GM12878 (cell line): ENCODE results near the gene PCDHGA1. TPM values are rescaled to one million over a fixed set of nuclear protein-coding genes. Genes with fewer than 3 reads are reported as not detected.

ENCODE experiments used
- ATAC-seq: fragments of 200-7000 bp; cut with Tn5 transposase; 3 replicates; pipeline ENCODE4 v1.9.1; 2020; ENCODE audit warnings: mild to moderate bottlenecking, moderate library complexity
- BruUV-seq: library from RNA; stranded (reverse); fragments of 400-500 nt; replicated peaks from 2 replicates; lab custom pipeline; 2021; lab: Mats Ljungman, UMichigan
- CTCF ChIA-PET: fragments of 300-600 bp; sonication (Branson Sonifier 250); formaldehyde crosslinking; extraction: SDS; loops from one replicate; lab custom pipeline; 2021; ENCODE audit warnings: inconsistent platforms; lab: Yijun Ruan, JAX
- POLR2A ChIA-PET: fragments of 350-600 bp; formaldehyde crosslinking; extraction: SDS; loops from one replicate; lab custom pipeline; 2021; ENCODE audit warnings: inconsistent platforms; lab: Charles Lee
- RAD21 ChIA-PET: fragments of 300-600 bp; sonication (Branson Sonifier 250); formaldehyde crosslinking; loops from one replicate; lab custom pipeline; 2023; ENCODE audit warnings: antibody characterized with exemption; ENCODE audit not compliant: unreplicated experiment; lab: Charles Lee
- SMC1A ChIA-PET: fragments of 300-600 bp; sonication (Branson Sonifier 250); formaldehyde crosslinking; loops from one replicate; lab custom pipeline; 2023; ENCODE audit not compliant: unreplicated experiment, uncharacterized antibody; lab: Charles Lee
- DNase-seq: peaks from one replicate; pipeline ENCODE4 v3.0.0-alpha.2; 2011; ENCODE audit warnings: low read depth, low spot score
- FAIRE-seq: peaks from 3 replicates; lab custom pipeline; 2011; peaks lifted over from hg19 to GRCh38; lab: Jason Lieb, UNC
- H2AFZ ChIP-seq: 2 replicates; pipeline ENCODE4 v1.6.0; 2011; ENCODE audit warnings: low read depth, low read length, control low read depth; ENCODE audit not compliant: control insufficient read depth
- H3K27ac ChIP-seq: 2 replicates; pipeline ENCODE4 v1.5.1; 2011; ENCODE audit warnings: control low read depth; ENCODE audit not compliant: control insufficient read depth, insufficient read depth
- H3K27me3 ChIP-seq, 2 experiments: replicated peaks in 1 of 2; 2 replicates each; pipeline versions ENCODE4 v1.6.0 to v1.6.1; 2011; ENCODE audit warnings: low read length in 1 of 2; ENCODE audit not compliant: control insufficient read depth in 2 of 2, insufficient read depth in 2 of 2
- H3K36me3 ChIP-seq, 2 experiments: 2 replicates each; pipeline ENCODE4 v1.5.1; 2011; ENCODE audit warnings: low read length in 1 of 2; ENCODE audit not compliant: control insufficient read depth in 2 of 2, insufficient read depth in 2 of 2
- H3K4me1 ChIP-seq: 2 replicates; pipeline ENCODE4 v1.6.1; 2011; ENCODE audit warnings: mild to moderate bottlenecking, low read length, moderate library complexity, mixed read lengths; ENCODE audit not compliant: control insufficient read depth, insufficient read depth
- H3K4me2 ChIP-seq: 2 replicates; pipeline ENCODE4 v1.6.0; 2011; ENCODE audit warnings: control low read depth; ENCODE audit not compliant: control insufficient read depth, insufficient read depth
- H3K4me3 ChIP-seq: fragments of 200-600 bp; sonication (generic); 2 replicates; pipeline ENCODE4 v1.5.1; 2016
- H3K79me2 ChIP-seq: 2 replicates; pipeline ENCODE4 v1.6.0; 2011; ENCODE audit warnings: low read length; ENCODE audit not compliant: control insufficient read depth, insufficient read depth
- H3K9ac ChIP-seq: 2 replicates; pipeline ENCODE4 v1.8.0; 2011; ENCODE audit warnings: low read length, control low read depth, mixed read lengths; ENCODE audit not compliant: control insufficient read depth, insufficient read depth
- H3K9me3 ChIP-seq: replicated peaks from 3 replicates; pipeline ENCODE4 v1.5.1; 2011; ENCODE audit warnings: mild to moderate bottlenecking, low read length; ENCODE audit not compliant: control insufficient read depth, insufficient read depth
- H4K20me1 ChIP-seq: 2 replicates; pipeline ENCODE4 v1.6.0; 2011; ENCODE audit not compliant: control insufficient read depth, insufficient read depth
- ATF7 ChIP-seq: fragments of 450-650 bp; IDR thresholded peaks from 2 replicates; pipeline ENCODE4 v1.6.1; 2016; ENCODE audit warnings: low read depth, mild to moderate bottlenecking
- BCL11A ChIP-seq: IDR thresholded peaks from 2 replicates; pipeline ENCODE4 v1.6.1; 2011; ENCODE audit warnings: low read depth, low read length
- CREB1 ChIP-seq: IDR thresholded peaks from 2 replicates; pipeline ENCODE4 v1.6.1; 2012; ENCODE audit warnings: low read depth, mild to moderate bottlenecking, inconsistent platforms
- MXI1 ChIP-seq: fragments of 150-350 bp; IDR thresholded peaks from 2 replicates; pipeline ENCODE4 v1.6.1; 2011; ENCODE audit warnings: low read depth, mild to moderate bottlenecking, inconsistent platforms, low read length, improper control_type of control experiment
- POLR2A ChIP-seq: IDR thresholded peaks from 2 replicates; pipeline ENCODE4 v1.6.1; 2011; ENCODE audit warnings: low read depth, mild to moderate bottlenecking, low read length
- RCOR1 ChIP-seq: conservative IDR thresholded peaks from 2 replicates; pipeline ENCODE4 v1.6.1; 2012; ENCODE audit warnings: low read depth, low read length, improper control_type of control experiment
- SIN3A ChIP-seq: IDR thresholded peaks from 2 replicates; pipeline ENCODE4 v1.6.1; 2012; ENCODE audit warnings: low read depth, low read length, improper control_type of control experiment
- SMAD1 ChIP-seq: fragments of 450-650 bp; IDR thresholded peaks from 2 replicates; pipeline ENCODE4 v1.6.1; 2018; ENCODE audit warnings: mild to moderate bottlenecking, low read depth; ENCODE audit not compliant: partially characterized antibody
- SMARCA5 ChIP-seq: fragments of 450-650 bp; IDR thresholded peaks from 2 replicates; pipeline ENCODE4 v1.6.1; 2017; ENCODE audit warnings: mild to moderate bottlenecking
- SP1 ChIP-seq: IDR thresholded peaks from one replicate; pipeline ENCODE4 v1.6.1; 2011; ENCODE audit warnings: low read depth, low read length
- TARDBP ChIP-seq: IDR thresholded peaks from 2 replicates; pipeline ENCODE4 v1.6.1; 2016; ENCODE audit warnings: borderline replicate concordance
- ZNF24 ChIP-seq: fragments of 450-650 bp; IDR thresholded peaks from 2 replicates; pipeline ENCODE4 v1.6.1; 2017; ENCODE audit warnings: antibody characterized with exemption, mild to moderate bottlenecking
- WGBS: methylation state at CpG from one replicate; pipeline ENCODE4 v1.1.6; 2016; ENCODE audit warnings: low lambda C conversion rate; ENCODE audit not compliant: insufficient replicate concordance, insufficient coverage; ENCODE audit errors: missing lambda C conversion rate; 5-methylcytosine and 5-hydroxymethylcytosine counted together
- in situ Hi-C: fragments of 300-500 bp; cut with MboI; formaldehyde crosslinking; loops from 9 replicates; pipeline ENCODE4 v1.14.3; 2018; ENCODE audit warnings: mixed read lengths
- intact Hi-C: fragments of 100-400 bp; cut with micrococcal nuclease; formaldehyde crosslinking; loops from one replicate; pipeline ENCODE4 v1.14.2; 2022; ENCODE audit not compliant: unreplicated experiment
- polyA plus RNA-seq, 11 experiments: library from polyadenylated mRNA; depleted of rRNA in 4 of 11; unstranded in 6 of 11; stranded (reverse) in 5 of 11; fragments of >200 nt; fragmentation: Nextera tagmentation in 4 of 11; fragmentation: Illumina TruSeq in 1 of 11; extraction: Ambion mirVana in 4 of 11; extraction: Trizol in 1 of 11; gene quantifications; 1 replicate in 1 of 11; 2 replicates in 10 of 11; pipeline versions ENCODE4 v1.2.1 to v1.2.3, GENCODE V29; 2011 to 2016; ENCODE audit warnings: inconsistent platforms in 2 of 11, missing spikeins in 2 of 11, low read depth in 1 of 11
- total RNA-seq, 4 experiments: library from RNA; depleted of rRNA in 3 of 4; stranded (reverse); fragments of >200 nt in 3 of 4; fragmentation: Illumina TruSeq in 1 of 4; extraction: Trizol in 1 of 4; gene quantifications; 2 replicates each; pipeline versions ENCODE4 v1.2.1 to v1.2.3, GENCODE V29; 2013 to 2021
- TF ChIP-seq, protein P1 (sequence below): fragments of 450-650 bp; IDR thresholded peaks from 2 replicates; pipeline ENCODE4 v1.6.1; 2017; ENCODE audit warnings: mild to moderate bottlenecking, moderate library complexity
- TF ChIP-seq, protein P2 (sequence below): fragments of 450-650 bp; IDR thresholded peaks from 2 replicates; pipeline ENCODE4 v1.6.1; 2017; ENCODE audit warnings: borderline replicate concordance
- TF ChIP-seq, protein P3 (sequence below): fragments of 450-650 bp; IDR thresholded peaks from 2 replicates; pipeline ENCODE4 v1.6.1; 2016; ENCODE audit warnings: mild to moderate bottlenecking

The PCDHGA1 gene
- total and polyA plus RNA-seq, 10 of the 15 experiments (the other 5 are each of a cell fraction or from before 2014, with no cell fraction given) = 0.02 to 0.51 (median 0.19) TPM; not detected in 3

DNA sequence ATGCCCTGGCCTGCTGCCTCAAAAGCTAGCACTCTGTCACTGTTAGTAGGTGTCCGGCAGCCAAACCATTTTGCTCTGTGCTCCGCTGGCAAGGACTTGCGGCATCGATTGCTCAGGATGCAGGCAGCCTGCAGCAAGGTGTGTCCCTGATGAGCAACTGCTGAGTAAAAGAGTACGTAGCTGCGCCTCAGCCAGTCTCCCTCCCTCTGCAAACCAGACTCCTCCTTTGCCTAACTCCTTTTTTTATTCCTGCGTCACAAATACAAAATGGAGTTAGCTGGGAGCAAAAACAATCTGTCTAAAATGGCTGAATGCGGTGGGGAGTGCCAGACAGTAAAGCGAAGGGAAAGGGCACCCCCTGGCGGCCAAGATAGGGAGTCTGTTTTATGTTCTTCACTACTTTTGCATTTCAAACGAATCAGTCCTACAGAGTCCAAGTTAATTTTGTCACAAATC, 227.4 kb downstream of the PCDHGA1 start:
- FAIRE-seq = peak; percentile 64
- BruUV-seq = no TSS peak
- H3K9me3 ChIP-seq = no peaks in the 10 kb centered on the region
- WGBS = 56% methylated on average over 11 of the region's 11 CpGs
- in situ Hi-C loops = loop anchor here (25.0 kb wide), 2 partner anchors 345 to 745 kb away; partner anchors contain the start of genes PCDHA3, PCDHA4, PCDHA5 and PCDHB12
- CTCF ChIA-PET = interaction anchor here (0.5 to 5.4 kb wide), 38 partner anchors 10 to 371 kb away, joined by 3 to 71 read pairs (median 6); partner anchors contain the start of genes PCDHB10, PCDHB9, PCDHGA10 and PCDHGA11
- no peaks in the 10 kb centered on the region for H3K27me3 ChIP-seq
- H4K20me1 ChIP-seq = no peaks in the 10 kb centered on the region
- no peak overlapping the region for H3K9ac ChIP-seq
- H3K36me3 ChIP-seq = peaks cover under 1 to 22% of the 10 kb centered on the region in 2 experiments
- RAD21 ChIA-PET = interaction anchor here (0.7 to 4.2 kb wide), 18 partner anchors 8 to 334 kb away, joined by 3 to 51 read pairs (median 7); partner anchors contain the start of genes PCDHB14, PCDHGA10, PCDHGA11 and PCDHGA12
- H3K79me2 ChIP-seq = no peaks in the 10 kb centered on the region
- POLR2A ChIA-PET = no interaction called here
- H3K4me2 ChIP-seq = no peak overlapping the region
- intact Hi-C loops = loop anchor here (1.0 to 2.0 kb wide), 5 partner anchors 33 to 145 kb away; partner anchors contain the start of genes PCDHGA10, PCDHGA11, PCDHGB7 and PCDHGC3
- SMC1A ChIA-PET = interaction anchor here (0.9 to 6.3 kb wide), 25 partner anchors 8 to 233 kb away, joined by 3 to 67 read pairs (median 6); partner anchors contain the start of genes PCDHGA10, PCDHGA11, PCDHGA12 and PCDHGA8
- H2AFZ ChIP-seq = peak overlapping the region; percentile 78
- H3K4me1 ChIP-seq = no peaks in the 10 kb centered on the region
- peak; percentile 96 for ATAC-seq
- H3K4me3 ChIP-seq = no peak overlapping the region
- H3K27ac ChIP-seq = peak overlapping the region; percentile 22; the same call in 1 of the 2 replicates
- DNase-seq = peak; percentile 43
- TF ChIP-seq SMARCA5 (0 out of 2 replicates have a peak, but pooled peaks have one; percentile 52), SP1 (no peak), SMAD1 (no peak), TARDBP (no peak), ATF7 (no peak), BCL11A (no peak), SIN3A (no peak), MXI1 (no peak), ZNF24 (0 out of 2 replicates have a peak, but pooled peaks have one; percentile 17), CREB1 (peak; percentile 67; the same call in 1 of the 2 replicates), POLR2A (0 out of 2 replicates have a peak, but pooled peaks have one; percentile 32), RCOR1 (0 out of 2 replicates have a peak, but pooled peaks have one; percentile 54)
- TF ChIP-seq, protein P1, sequence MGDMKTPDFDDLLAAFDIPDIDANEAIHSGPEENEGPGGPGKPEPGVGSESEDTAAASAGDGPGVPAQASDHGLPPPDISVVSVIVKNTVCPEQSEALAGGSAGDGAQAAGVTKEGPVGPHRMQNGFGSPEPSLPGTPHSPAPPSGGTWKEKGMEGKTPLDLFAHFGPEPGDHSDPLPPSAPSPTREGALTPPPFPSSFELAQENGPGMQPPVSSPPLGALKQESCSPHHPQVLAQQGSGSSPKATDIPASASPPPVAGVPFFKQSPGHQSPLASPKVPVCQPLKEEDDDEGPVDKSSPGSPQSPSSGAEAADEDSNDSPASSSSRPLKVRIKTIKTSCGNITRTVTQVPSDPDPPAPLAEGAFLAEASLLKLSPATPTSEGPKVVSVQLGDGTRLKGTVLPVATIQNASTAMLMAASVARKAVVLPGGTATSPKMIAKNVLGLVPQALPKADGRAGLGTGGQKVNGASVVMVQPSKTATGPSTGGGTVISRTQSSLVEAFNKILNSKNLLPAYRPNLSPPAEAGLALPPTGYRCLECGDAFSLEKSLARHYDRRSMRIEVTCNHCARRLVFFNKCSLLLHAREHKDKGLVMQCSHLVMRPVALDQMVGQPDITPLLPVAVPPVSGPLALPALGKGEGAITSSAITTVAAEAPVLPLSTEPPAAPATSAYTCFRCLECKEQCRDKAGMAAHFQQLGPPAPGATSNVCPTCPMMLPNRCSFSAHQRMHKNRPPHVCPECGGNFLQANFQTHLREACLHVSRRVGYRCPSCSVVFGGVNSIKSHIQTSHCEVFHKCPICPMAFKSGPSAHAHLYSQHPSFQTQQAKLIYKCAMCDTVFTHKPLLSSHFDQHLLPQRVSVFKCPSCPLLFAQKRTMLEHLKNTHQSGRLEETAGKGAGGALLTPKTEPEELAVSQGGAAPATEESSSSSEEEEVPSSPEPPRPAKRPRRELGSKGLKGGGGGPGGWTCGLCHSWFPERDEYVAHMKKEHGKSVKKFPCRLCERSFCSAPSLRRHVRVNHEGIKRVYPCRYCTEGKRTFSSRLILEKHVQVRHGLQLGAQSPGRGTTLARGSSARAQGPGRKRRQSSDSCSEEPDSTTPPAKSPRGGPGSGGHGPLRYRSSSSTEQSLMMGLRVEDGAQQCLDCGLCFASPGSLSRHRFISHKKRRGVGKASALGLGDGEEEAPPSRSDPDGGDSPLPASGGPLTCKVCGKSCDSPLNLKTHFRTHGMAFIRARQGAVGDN = peak; percentile 82
- TF ChIP-seq, protein P2, sequence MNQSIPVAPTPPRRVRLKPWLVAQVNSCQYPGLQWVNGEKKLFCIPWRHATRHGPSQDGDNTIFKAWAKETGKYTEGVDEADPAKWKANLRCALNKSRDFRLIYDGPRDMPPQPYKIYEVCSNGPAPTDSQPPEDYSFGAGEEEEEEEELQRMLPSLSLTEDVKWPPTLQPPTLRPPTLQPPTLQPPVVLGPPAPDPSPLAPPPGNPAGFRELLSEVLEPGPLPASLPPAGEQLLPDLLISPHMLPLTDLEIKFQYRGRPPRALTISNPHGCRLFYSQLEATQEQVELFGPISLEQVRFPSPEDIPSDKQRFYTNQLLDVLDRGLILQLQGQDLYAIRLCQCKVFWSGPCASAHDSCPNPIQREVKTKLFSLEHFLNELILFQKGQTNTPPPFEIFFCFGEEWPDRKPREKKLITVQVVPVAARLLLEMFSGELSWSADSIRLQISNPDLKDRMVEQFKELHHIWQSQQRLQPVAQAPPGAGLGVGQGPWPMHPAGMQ = no peak
- TF ChIP-seq, protein P3, sequence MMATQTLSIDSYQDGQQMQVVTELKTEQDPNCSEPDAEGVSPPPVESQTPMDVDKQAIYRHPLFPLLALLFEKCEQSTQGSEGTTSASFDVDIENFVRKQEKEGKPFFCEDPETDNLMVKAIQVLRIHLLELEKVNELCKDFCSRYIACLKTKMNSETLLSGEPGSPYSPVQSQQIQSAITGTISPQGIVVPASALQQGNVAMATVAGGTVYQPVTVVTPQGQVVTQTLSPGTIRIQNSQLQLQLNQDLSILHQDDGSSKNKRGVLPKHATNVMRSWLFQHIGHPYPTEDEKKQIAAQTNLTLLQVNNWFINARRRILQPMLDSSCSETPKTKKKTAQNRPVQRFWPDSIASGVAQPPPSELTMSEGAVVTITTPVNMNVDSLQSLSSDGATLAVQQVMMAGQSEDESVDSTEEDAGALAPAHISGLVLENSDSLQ = peak; percentile 75
